ENCODE results near the gene HSD17B3.

GRCh38 chr9:96236854-96237550 lies 65.0 kb downstream of the HSD17B3 start:
- TF ChIP-seq PATZ1 (CRISPR knock-in tag; IDR thresholded peaks at IDR 0.05; ENCODE audit: borderline replicate concordance) = no peak
- TF ChIP-seq ZFP30 (CRISPR knock-in tag; IDR thresholded peaks at IDR 0.05) = no peak
- TF ChIP-seq ESRRG (CRISPR knock-in tag; IDR thresholded peaks at IDR 0.05) = no peak
- no peak for TF ChIP-seq ZNF70 (CRISPR knock-in tag; IDR thresholded peaks at IDR 0.05)
- no peak for TF ChIP-seq CREB5 (CRISPR knock-in tag; IDR thresholded peaks at IDR 0.05; ENCODE audit: low read depth)
- no peak for TF ChIP-seq SNAI2 (CRISPR knock-in tag; IDR thresholded peaks at IDR 0.05)
- no peak for TF ChIP-seq RARB (CRISPR knock-in tag; IDR thresholded peaks at IDR 0.05)
- TF ChIP-seq PPARA (CRISPR knock-in tag; IDR thresholded peaks at IDR 0.05; ENCODE audit: borderline replicate concordance) = no peak
